Lung (tissue), 12 donors: ENCODE data around the gene VPREB1. TPM values are rescaled to one million over a fixed set of nuclear protein-coding genes. Genes with fewer than 3 reads are reported as not detected.
"Not testable (repeated sequence)": the region's sequence is repeated elsewhere in the genome, so short reads cannot be mapped to it uniquely, and the experiment has no call there.

Experiments used
- ATAC-seq: fragments of 200-7000 bp; cut with Tn5 transposase; one replicate; pipeline ENCODE4 v1.9.1; 2020; ENCODE audit warnings: moderate number of reproducible peaks; ENCODE audit not compliant: insufficient read depth, low FRiP score
- DNase-seq, 3 donors: peaks; one replicate each; pipeline ENCODE4 v3.0.0-alpha.2; 2013 to 2017
- H3K27ac ChIP-seq, 2 donors: one replicate each; pipeline ENCODE4 v1.5.1; 2013; ENCODE audit warnings: mild to moderate bottlenecking in 2 of 2, moderate library complexity in 2 of 2, control low read depth in 1 of 2, inconsistent platforms in 1 of 2, low read depth in 1 of 2, low read length in 1 of 2
- H3K27me3 ChIP-seq, 3 donors: one replicate each; pipeline ENCODE4 v1.5.1; 2013; ENCODE audit warnings: low read length in 2 of 3; ENCODE audit not compliant: control insufficient read depth in 3 of 3, insufficient read depth in 3 of 3
- H3K36me3 ChIP-seq, 4 donors: one replicate each; pipeline ENCODE4 v1.5.1; 2013; ENCODE audit warnings: low read length in 4 of 4, mild to moderate bottlenecking in 1 of 4, moderate library complexity in 1 of 4; ENCODE audit not compliant: control insufficient read depth in 4 of 4, insufficient read depth in 4 of 4
- H3K4me1 ChIP-seq, 5 donors: one replicate each; pipeline ENCODE4 v1.5.1; 2013; ENCODE audit warnings: low read length in 5 of 5, mild to moderate bottlenecking in 2 of 5, moderate library complexity in 1 of 5; ENCODE audit not compliant: control insufficient read depth in 5 of 5, insufficient read depth in 5 of 5
- H3K4me3 ChIP-seq: one replicate; pipeline ENCODE4 v1.5.1; 2013; ENCODE audit warnings: mild to moderate bottlenecking, control low read depth, moderate library complexity
- H3K9ac ChIP-seq, 2 donors: one replicate each; pipeline ENCODE4 v1.5.1; 2013; ENCODE audit warnings: low read length in 2 of 2, control low read depth in 1 of 2; ENCODE audit not compliant: insufficient read depth in 1 of 2
- H3K9me3 ChIP-seq, 4 donors: one replicate each; pipeline ENCODE4 v1.5.1; 2013; ENCODE audit warnings: low read length in 3 of 4, mild to moderate bottlenecking in 1 of 4, moderate library complexity in 1 of 4; ENCODE audit not compliant: control insufficient read depth in 4 of 4, insufficient read depth in 3 of 4
- CTCF ChIP-seq: IDR thresholded peaks from 2 replicates; pipeline ENCODE4 v1.5.1; 2012; ENCODE audit warnings: mild to moderate bottlenecking; ENCODE audit errors: control extremely low read depth, extremely low read depth
- WGBS, 2 donors: extraction: QIAGEN DNeasy Blood & Tissue Kit; methylation state at CpG; one replicate each; pipeline ENCODE4 v1.1.7; 2013; 5-methylcytosine and 5-hydroxymethylcytosine counted together
- polyA plus RNA-seq, 2 donors: library from polyadenylated mRNA; stranded (reverse); fragments of 200-250 nt; gene quantifications; one replicate each; pipeline ENCODE4 v1.2.1, GENCODE V29; 2013
- total RNA-seq, 2 donors: library from RNA; depleted of rRNA in 1 of 2; stranded (reverse); fragments of >200 nt in 1 of 2; gene quantifications; one replicate each; pipeline ENCODE4 v1.2.1, GENCODE V29; 2014 to 2021
- donor health status: control.
- donor health status: control.
- donor health status: Bipolar disorder and iron deficiency.
- donor health status: healthy.
- donor health status: DM: yes; HTN: yes; CAD: no.

Gene VPREB1
- total and polyA plus RNA-seq, 4 donors, result 0.11 TPM; not detected in 3

GRCh38 chr22:22208652-22209051, 35.9 kb upstream of the VPREB1 start:
- WGBS, 2 donors, result 70 to 77% methylated on average over 2 of the region's 2 CpGs
- no peaks in the 10 kb centered on the region for H3K9me3 ChIP-seq
- H3K36me3 ChIP-seq, result no peaks in the 10 kb centered on the region
- ATAC-seq (no peak), DNase-seq (no peak)
- no peak overlapping the region for H3K9ac ChIP-seq
- no peaks in the 10 kb centered on the region for H3K4me1 ChIP-seq
- TF ChIP-seq CTCF, result no peak
- H3K27me3 ChIP-seq, result peaks cover 0 to 13% (median 0%) of the 10 kb centered on the region in 3 donors
- H3K4me3 ChIP-seq, result no peak overlapping the region
- no peak overlapping the region for H3K27ac ChIP-seq

- H3K27me3 ChIP-seq, result peaks cover 0 to 13% (median 0%) of the 10 kb centered on the region in 3 donors
- not testable (repeated sequence) for H3K9me3 ChIP-seq, ATAC-seq, H3K27ac ChIP-seq, H3K4me3 ChIP-seq, H3K36me3 ChIP-seq, DNase-seq, H3K9ac ChIP-seq, H3K4me1 ChIP-seq
- 87 to 93% methylated on average over 14 of the region's 14 CpGs for WGBS, 2 donors
These were observed 35.4 kb upstream of the VPREB1 start for GRCh38 chr22:22209080-22209640.

GRCh38 chr22:22210375-22210774, 34.2 kb upstream of the VPREB1 start:
- H3K36me3 ChIP-seq, result no peaks in the 10 kb centered on the region
- no peak overlapping the region for H3K4me3 ChIP-seq
- no peak overlapping the region for H3K27ac ChIP-seq
- ATAC-seq (no peak), DNase-seq (no peak)
- TF ChIP-seq CTCF, result no peak
- WGBS, 2 donors, result 41 to 46% methylated on average over 4 of the region's 4 CpGs
- peaks cover 0 to 13% (median 0%) of the 10 kb centered on the region in 3 donors for H3K27me3 ChIP-seq
- H3K4me1 ChIP-seq, result no peaks in the 10 kb centered on the region
- no peaks in the 10 kb centered on the region for H3K9me3 ChIP-seq
- no peak overlapping the region for H3K9ac ChIP-seq

GRCh38 chr22:22210889-22211833, 33.4 kb upstream of the VPREB1 start:
- 60 to 62% methylated on average over 13 of the region's 13 CpGs for WGBS, 2 donors

More at GRCh38 chr22:22210889-22211833, 33.4 kb upstream of the VPREB1 start:
- Histone ChIP-seq H3K4me1 (no peaks in the 10 kb centered on the region), H3K9me3 (no peaks in the 10 kb centered on the region), H3K36me3 (no peaks in the 10 kb centered on the region), H3K9ac (no peak overlapping the region), H3K4me3 (no peak overlapping the region), H3K27ac (no peak overlapping the region), H3K27me3 (peaks cover 0 to 9% (median 0%) of the 10 kb centered on the region in 3 donors)
- DNase-seq (no peak), ATAC-seq (no peak)
- TF ChIP-seq CTCF, result no peak
